ENCODE measurements around the gene SLC20A1.

Gene SLC20A1

GRCh38 chr2:112712465-112712864 is 66.7 kb downstream of the SLC20A1 start:
- no peak for DNase-seq

GRCh38 chr2:112712903-112713584 is 67.3 kb downstream of the SLC20A1 start:
- DNase-seq = no peak

Measured in COR-L47 (cell line).